ENCODE data around the gene CD247.

The CD247 gene

DNA sequence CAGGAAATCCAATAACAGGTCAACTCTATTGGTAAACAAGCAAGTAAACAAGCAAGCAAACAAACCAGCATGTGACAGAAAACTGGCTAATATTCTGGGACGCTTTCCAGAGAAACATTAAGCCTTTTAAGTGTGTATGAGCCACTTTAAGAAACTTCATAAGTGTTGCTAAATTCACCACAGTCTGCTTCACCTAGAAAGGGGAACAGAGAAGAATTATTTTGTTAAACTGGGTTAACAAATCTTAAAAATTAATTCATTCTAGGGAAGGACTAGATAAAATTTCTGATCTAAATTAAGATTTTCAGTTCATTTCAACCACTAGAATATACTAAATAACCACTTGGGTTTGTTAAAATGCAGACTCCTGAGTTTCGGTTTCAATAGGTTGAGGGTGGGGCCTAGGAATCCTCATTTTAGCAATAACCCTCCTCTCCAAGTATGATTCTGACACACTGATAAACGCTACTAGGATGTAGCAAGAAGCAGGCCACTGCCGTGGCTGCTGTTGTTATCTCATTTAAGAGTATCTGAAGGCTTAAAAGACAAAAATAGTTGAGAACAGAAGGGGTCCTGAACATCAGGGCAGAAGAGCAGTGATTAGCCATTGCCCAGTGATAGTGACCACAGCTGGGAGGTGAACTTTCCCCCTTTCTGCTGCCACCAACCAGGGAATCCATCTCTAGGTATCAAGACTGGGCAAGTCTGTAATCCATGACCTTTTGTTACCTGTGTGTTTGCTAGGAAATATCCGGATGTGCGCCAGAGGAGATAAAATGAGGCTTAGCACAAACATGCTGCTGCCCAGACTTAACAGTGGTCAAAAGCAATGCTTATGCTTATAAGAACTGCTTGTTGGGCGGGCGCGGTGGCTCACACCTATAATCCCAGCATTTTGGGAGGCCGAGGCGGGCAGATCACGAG lies 24.0 kb upstream of the CD247 start:
- no peak for DNase-seq

DNA sequence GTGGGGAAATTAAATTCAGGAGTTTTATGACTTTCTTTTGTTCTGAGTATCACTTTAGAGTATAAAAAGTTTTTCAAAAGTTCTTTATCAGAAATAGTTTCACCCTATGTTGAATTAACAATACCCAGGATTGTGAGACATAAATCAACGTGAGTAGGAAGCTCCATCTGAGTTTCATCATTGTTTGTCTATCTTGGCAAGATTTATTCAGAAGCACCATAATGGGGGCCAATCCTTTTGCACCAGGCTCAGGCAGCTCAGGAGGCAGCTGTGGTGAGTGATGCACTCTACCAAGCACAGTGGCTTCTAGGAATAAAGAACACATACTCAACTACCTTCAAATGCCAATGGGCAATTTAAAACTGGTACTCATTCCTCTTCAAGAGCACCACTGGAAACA lies 23.3 kb upstream of the CD247 start:
- DNase-seq, result no peak

DNA sequence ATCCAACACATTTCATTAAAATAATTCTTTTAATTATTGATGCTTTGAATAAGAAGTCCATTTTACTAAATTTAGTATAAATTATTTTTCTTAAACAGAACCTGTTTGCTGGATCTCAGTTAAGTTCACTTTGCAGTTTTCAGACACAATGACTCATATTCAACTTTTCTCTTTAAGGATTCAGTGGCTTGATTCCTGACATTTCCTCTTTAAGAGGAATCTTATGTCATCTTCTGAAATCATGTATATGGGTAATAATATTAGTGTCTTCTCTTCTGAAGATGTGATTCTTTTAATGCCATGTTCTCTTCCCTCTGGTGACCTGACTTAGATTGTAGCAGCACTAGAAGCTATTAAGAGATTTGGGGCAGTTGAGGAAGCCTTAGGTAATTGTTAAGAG lies 22.7 kb upstream of the CD247 start:
- DNase-seq, result no peak

DNA sequence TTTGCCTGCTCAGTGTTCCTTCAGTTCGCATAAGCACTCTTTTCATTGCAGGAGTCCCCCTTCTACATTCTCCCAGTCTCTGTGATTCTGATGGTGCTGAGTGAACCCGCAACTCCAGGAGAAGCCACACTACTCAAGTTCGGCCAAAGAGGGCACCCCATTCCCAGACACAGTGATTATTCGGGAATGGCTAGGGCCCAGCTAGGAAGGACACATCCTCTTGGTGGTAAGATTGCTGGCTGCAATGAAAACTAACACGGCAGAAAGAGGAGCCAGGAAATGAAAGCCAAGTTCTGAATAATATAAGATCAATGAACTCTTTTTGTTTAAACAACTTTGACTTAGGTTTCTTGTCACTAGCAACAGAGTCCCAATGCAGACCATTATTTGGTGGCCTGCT lies 20.3 kb upstream of the CD247 start:
- no peak for DNase-seq

DNA sequence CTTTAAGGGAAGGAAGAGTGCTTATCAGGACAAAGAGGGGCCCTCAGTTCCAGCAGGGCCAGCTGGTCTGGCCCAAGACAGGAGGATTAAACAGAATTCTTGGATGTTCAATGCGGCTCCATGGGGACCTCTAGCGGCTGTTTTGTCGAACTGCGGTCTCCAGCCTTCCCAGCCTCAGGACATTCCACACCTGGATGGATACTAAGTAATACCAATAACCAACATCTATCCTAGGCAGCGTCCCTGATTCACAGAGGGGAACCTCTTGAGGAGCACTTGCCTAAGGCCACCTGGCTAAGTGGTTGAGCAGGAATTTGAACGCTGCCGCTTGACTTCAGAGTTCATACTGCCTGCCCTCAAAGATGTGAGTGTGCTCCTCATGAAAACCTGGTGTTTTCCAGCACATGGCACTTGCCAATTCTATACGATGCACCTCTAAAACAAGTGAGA lies 15.5 kb upstream of the CD247 start:
- DNase-seq, result peak; percentile 50

DNA sequence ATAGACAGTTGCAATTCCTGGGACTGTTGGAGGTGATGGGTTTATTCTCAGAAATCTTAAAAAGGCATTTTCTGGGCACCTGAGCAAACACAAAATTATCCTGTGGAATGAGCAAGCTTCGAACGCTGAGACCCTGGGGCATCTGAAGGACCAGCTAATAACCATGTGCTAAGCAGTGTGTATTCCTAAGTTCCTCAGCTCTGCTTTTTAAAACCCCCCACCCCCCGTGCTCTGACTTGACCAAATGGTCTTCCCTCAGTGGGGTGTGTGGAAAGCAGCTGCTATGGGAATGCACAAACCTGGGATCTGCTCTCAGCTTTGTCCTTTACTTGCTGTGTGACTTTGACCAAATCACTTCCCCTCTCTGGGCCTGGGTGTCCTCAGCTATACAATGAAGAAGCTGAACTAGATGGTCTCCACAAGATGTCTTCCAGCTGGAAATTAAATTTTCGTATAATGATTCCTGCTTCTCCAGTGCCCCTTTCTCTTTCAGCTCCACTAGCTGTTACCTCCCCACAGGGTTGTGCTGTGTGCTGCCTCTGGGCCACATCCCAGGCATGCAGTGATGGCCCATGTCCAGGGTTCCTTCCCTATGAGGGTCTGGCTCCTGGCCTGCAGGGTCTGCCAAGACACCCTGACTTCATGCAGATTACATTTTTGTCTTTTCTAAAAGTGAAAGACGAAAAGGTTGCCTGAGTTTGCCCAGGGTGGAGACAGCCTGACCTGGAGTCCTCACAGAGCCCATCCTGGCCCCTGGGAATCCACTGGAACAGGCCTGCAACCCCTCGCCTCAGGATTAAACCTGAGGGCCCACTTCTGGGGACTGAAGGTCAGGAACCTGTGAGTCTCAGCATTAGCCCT lies 14.9 kb upstream of the CD247 start:
- DNase-seq, result no peak

DNA sequence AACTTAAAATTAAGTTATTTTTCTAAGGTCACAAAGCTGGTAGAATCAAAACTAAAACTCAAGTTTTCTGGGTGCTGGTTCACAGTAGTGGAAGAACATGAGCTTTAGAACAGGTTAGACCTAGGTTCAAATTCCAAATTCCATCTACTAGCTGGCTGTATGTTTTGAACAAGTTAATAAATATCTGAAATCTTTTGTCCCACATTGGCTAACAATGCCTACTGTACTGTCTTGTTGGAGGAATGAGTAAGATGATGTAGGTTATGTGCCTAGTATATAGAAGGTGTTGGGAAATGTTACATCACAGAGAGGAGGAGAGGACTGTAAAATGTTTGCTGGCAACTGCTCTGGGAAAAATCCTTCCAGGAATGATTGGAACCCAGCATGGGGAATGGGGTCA lies 14.0 kb upstream of the CD247 start:
- DNase-seq, result no peak

DNA sequence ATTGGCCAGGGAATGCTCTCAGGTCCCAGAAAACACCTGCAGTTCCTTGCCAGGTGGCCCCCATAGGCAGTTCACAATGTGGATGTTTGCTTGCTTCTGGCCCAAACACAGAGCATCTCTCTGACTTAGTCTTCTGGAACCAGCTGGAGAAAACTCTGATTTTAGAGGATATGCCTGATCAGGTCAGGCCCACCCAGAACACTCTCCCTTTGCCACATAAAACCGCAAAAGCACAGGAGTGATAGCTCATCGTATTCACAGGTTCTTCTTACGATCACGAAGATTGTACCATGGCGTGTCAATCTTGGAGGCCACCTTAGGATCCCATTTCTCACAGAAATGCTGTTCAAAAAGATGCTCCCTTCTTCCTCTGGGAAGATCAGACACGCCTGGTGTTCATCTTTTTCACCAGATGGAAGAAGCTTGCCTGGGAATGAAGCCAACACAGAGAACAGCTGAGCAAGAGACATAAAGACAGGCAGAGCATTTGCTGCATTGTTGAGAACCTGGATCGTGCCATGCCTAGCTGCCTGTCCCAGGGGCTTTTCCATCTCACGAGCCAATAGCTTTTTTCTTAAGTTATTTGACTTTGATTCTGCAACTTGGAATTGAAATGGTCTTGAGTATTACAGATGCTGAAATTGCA lies 11.6 kb upstream of the CD247 start:
- no peak for DNase-seq

DNA sequence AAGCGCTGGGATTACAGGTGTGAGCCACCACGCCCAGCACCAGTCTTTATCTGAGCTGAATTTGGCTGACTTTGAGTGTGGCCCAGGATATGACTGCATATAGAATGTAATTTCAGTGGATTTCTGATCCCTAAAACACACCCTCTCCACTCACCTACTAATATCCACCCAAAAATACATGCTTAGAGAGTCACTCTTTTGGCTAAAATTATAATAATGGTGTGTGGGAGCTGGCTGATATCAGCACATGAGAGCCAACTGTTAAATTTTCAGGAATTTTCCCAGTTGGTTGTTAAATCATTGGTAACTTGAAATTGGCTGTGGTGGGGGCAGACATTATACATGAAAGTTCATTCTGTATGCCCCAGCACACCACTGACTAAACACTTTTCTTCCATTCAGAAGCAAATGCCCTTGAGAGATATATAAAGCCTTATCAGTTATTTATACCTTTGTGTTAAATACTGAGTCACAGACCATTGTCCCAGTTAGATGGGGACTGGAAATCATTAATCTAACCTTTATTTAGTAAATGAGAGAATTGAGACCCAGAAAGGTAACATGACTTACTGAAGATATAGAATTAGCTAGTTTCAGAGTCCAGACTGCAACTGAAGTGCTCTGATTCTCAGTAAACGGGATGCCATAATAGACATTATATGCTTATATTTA lies 9.9 kb upstream of the CD247 start:
- no peak for DNase-seq

DNA sequence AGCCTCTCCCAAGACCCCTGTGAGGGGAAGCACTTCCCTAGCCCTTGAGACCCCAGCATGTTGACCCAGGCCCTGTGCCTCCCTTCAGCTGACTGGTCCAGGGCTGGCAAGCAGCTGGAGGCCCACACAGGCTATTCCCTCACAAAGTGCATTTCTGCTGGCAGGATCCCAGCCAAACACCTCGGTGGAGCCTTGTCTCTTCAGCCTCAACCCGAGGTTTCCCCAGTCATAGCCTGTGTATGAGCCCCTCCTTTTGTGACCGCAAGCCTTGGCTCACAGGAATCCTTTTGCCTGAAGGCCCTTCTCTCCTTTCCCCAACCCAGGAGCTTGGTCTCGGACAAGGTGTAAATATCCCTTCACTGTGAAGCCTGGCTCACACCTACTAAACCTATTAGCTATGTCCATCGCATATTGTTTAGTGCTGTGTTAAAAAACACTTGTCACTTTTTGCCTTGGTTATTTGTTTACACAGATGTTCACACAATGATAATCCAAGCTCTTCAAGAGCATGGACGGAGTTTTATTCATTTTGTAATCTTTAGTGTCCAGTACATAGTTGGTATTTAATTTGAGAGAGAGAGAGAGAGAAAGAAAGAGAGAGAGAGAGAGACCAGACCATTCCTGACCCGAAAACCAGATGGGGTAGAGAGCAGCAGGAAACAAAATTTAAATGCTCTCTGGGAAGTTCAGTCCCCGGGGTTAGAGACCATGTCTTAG lies 8.5 kb upstream of the CD247 start:
- no peak for DNase-seq

DNA sequence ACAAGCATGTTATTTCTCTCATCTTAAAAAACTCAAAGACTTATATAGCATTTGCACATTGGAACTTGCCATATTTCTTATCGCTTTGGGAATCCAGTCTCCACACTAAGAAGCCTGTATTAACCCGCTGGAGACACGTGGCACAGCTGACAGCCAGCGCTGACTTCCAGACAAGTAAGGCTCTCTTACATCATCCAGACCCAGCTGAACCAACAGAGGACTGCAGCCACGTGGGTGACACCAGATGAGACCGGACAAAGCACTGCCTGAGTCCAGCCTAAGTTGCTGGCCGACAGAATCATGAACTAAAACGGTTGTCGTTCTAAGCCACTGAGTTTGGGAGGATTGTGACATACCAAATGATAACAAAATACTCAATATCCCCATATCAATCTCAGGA lies 6.3 kb upstream of the CD247 start:
- no peak for DNase-seq

DNA sequence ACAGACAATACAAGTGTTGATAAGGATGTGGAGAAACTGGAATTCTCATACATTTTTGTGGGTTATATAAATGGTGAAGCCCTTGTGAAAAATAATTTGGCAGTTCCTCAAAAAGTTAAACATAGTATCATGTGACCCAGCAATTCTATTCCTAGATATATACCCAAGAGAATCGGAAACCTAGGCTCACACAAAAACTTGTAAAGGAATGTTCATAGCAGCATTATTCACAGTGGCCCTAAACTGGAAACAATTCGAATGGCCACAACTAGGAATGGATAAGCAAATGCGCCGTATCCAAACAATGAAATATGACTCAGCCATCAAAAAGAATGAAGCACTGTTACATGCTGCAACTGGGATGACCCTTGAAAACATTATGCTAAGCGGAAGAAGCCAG lies 3.9 kb upstream of the CD247 start:
- no peak for DNase-seq

DNA sequence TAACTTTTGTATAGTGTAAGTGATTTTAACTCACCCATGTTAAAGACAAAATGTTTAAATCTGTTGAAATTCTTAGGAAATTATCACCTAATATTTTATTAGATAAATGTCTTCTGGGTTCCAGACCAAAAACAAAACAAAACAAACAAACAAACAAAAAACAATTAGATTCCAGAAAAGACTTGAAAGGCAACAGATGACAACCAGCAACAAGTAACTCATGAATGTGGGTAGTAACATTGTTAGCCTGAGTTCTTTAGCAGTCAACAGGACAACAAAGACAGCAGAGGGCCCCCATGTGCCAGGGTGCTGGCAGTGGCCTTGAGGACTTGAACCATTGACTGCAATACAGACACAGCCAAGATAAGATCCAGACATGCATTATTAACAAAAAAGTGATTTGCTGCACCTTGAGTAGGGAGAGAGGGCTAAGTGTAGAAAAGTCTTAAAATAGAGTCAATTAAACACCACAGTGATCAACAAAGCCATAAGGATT lies 2.4 kb upstream of the CD247 start:
- no peak for DNase-seq

DNA sequence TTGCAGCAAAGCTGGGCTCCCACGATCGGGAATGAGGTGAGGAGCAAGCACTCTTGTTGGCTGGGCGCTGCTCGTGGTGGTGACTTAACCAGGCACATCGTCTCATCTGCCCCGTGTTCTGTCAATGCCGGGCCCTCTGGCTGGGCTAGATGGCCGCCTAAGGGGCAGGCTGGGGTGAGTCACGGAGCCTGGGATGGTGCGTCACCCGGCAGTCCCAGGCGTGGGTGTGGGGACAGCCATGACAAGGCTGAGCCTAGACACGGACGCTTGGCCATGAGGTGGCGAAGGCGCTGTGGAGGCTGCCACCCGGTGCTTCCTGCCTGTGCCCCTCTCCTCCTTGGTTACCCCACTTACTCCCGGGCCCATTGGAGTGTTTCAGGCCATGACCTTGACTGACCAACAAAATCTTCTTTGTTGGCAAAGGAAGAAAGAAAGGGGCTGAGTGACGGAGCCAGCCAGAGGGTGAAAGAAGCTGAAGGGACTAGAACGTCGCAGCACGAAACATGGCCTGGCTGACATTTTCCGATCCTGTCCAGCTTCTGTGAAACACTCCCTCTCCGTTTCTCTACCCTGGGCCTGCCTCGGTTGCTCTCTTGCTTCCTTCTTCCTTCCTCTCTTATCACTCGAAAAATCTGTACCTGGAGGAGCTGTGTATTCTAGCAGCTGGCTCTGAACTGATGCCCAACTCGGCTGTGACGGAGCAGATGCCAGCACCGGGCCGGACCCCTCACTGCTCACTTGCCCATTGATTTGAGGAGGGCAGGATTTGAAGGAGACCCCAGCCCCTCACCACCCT lies 596 bp downstream of the CD247 start:
- DNase-seq, result peak; percentile 76

DNA sequence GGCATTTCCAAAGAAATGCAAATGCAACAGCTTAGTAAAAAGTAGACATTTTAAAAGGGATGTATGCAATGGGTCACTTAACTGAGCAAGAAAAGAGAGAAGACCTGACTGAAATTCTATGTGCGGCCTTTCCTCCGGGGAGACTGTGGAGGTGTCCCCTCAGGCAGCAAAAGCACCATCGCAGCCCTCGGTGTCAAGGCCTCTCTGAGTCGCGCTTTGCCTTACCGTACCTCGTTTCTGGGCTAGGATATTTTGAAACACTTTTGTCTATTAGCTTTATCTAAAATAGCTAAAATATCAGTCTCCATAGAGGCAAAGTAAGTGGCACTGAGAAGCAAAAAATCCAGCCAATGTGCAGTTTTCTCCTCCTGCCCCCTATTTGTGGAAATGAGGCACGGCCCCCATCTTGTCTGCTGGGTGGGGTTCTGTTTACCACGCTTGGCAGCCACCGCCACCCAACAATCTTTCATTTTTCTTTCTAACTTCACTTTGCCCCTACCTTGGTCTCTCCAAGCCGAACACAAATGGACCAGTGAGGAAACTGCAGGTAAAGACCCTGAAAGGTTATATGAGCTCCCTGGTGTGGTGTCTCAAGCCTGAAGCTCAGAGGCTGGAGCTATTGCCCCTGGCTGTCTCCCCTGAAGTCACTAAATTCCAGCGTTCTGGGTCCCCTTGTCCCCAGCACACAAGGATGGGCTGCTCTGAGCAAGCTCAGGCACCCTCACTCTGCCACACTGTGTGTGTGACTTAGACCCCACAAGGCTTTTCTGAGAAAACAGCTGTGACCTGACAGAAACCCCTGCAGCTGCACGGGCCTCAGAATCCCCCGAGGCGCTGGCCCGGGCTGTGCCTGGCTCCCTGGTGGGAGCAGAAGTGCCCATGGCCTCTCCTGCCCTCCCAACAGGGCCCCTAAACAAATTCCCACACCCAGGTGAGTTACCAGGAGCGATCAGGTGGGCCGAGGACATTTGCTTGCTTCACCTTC lies 1.6 kb downstream of the CD247 start:
- DNase-seq, result peak; percentile 53

DNA sequence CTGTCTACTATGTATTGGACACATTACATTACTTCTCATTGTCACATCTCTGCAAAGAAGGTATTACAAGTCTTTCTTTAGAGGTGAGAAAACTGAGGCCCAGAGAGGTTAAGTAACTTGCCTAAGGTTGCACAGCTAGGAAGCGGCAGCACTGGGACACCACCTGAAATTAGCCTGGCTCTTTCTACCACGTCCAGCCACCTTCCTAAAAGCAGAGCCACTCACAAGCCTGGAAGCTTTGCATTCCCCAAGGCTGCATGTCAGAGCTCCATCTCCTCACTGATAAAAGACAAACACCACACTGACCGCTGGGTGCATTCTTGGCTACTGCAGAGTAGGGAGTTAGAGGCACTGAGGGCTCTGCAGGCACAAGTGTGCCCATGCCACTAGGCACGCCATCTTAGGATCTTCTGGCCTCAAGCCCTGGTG lies 2.4 kb downstream of the CD247 start:
- no peak for DNase-seq

DNA sequence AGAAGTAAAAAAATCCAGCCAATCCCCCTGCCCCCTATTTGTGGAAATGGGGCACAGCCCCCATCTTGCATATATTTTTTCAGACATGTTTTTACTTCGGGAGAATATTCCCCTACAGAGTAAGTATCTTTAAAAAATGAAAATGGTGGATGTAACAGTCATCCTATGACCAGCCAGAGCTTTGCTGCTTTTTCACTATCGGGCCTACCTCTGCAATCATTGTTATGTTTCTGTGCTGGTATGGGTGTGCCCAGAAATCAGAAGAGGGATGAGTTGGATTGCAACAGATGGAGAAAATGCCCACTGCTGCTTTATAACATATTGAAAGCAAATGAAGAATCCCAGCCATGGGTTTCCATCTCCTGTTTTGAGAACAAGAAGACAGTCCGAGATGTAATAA lies 2.9 kb downstream of the CD247 start:
- DNase-seq, result no peak

DNA sequence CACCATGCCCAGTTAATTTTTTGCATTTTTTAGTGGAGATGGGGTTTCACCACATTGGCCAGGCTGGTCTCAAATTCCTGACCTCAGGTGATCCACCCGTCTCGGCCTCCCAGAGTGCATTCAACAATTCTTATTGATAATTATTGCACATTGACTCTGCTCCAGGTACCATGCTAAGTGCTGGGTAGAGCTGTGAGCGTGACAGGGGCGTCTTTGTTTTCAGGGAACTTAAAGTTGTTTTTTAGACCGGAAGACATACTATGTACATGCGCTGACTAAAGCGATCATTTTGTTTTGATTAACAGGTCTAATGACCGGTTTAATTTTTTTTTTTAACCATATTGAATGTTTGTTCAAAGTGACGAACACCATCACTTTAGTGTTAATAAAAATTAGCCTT lies 4.0 kb downstream of the CD247 start:
- DNase-seq, result peak; percentile 29

DNA sequence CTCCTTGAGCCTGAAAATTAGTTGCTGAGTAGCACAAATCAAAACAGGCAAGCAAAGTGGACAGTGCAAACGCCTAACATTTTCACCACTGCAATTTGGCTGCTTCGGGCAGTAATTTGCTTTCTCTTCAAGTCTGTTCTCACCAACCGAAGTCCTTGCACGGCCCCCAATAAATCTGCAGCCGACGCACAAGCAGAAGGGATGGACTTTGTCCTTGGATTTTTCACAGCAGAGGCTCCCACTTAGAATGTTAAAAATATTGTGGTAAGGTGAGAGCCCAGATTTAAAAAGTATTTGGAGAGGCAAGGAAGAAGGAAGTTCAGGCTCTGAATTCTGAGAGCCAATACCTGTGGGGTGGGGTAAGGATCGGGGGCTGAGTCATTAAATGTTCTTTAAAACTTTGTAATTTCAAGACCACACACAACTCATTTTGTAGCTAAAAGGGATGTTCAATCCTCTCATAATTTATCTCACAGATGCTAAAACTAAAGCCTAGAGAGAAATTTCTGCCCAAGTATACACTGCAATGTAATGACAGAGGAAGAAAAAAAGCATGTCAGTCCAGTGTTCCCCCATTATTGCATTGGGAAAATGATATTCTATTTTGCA lies 6.2 kb downstream of the CD247 start:
- DNase-seq, result no peak
